Measurements from ENCODE around the gene XIRP1. TPM values are rescaled to one million over a fixed set of nuclear protein-coding genes. Genes with fewer than 3 reads are reported as not detected.

XIRP1 gene
- total and polyA plus RNA-seq, 2 donors (not counting 1 experiment from before 2014, with no cell fraction given) = 0.05 TPM; not detected in 1

- Histone ChIP-seq H3K4me1 (ENCODE audit: control insufficient read depth, extremely low read depth, insufficient read depth, low read length) (no peaks in the 10 kb centered on the region), H3K27me3 (ENCODE audit: control insufficient read depth, insufficient read depth, low read length) (no peaks in the 10 kb centered on the region), H3K9me3 (ENCODE audit: control insufficient read depth, insufficient read depth, low read depth, low read length) (no peaks in the 10 kb centered on the region), H3K27ac (ENCODE audit: insufficient read depth, low read length) (no peak overlapping the region), H3K4me2 (ENCODE audit: extremely low read depth, insufficient read depth, low read length) (no peak overlapping the region), H3K79me2 (ENCODE audit: control insufficient read depth, insufficient read depth, low read length) (no peaks in the 10 kb centered on the region), H3K4me3 (replicated peaks in 1 of 4; ENCODE audit: control extremely low read depth in 1 of 4, insufficient read depth in 1 of 4, low read depth in 3 of 4, low read length in 4 of 4) (no peak overlapping the region), H4K20me1 (ENCODE audit: control insufficient read depth, extremely low read depth, insufficient read depth, low read length) (no peaks in the 10 kb centered on the region), H2AFZ (ENCODE audit: low read length) (no peak overlapping the region), H3K36me3 (ENCODE audit: control insufficient read depth, insufficient read depth, low read length) (no peaks in the 10 kb centered on the region), H3K9ac (ENCODE audit: insufficient read depth, low read length) (no peak overlapping the region)
- DNase-seq (ENCODE audit: low read depth in 2 of 2) = no peak
- TF ChIP-seq EZH2 (IDR thresholded peaks at IDR 0.05; ENCODE audit: low read length, missing control alignments) (no peak), CTCF (conservative IDR thresholded peaks at IDR 0.05 in 1 of 2, IDR thresholded peaks at IDR 0.05 in 1 of 2; ENCODE audit: low read depth in 1 of 2, low read length in 2 of 2) (no peak)
Measured at GRCh38 chr3:39134305-39134704, 58.1 kb downstream of the XIRP1 start.

GRCh38 chr3:39133822-39134221, 58.6 kb downstream of the XIRP1 start:
- H2AFZ ChIP-seq (ENCODE audit: low read length) = no peak overlapping the region
- no peaks in the 10 kb centered on the region for H3K4me1 ChIP-seq (ENCODE audit: control insufficient read depth, extremely low read depth, insufficient read depth, low read length)
- TF ChIP-seq EZH2 (IDR thresholded peaks at IDR 0.05; ENCODE audit: low read length, missing control alignments) = no peak
- no peak for TF ChIP-seq CTCF (conservative IDR thresholded peaks at IDR 0.05 in 1 of 2, IDR thresholded peaks at IDR 0.05 in 1 of 2; ENCODE audit: low read depth in 1 of 2, low read length in 2 of 2)
- H3K36me3 ChIP-seq (ENCODE audit: control insufficient read depth, insufficient read depth, low read length) = no peaks in the 10 kb centered on the region
- H3K27ac ChIP-seq (ENCODE audit: insufficient read depth, low read length) = no peak overlapping the region
- H3K79me2 ChIP-seq (ENCODE audit: control insufficient read depth, insufficient read depth, low read length) = no peaks in the 10 kb centered on the region
- H4K20me1 ChIP-seq (ENCODE audit: control insufficient read depth, extremely low read depth, insufficient read depth, low read length) = no peaks in the 10 kb centered on the region
- DNase-seq (ENCODE audit: low read depth in 2 of 2) = no peak
- no peak overlapping the region for H3K9ac ChIP-seq (ENCODE audit: insufficient read depth, low read length)
- H3K9me3 ChIP-seq (ENCODE audit: control insufficient read depth, insufficient read depth, low read depth, low read length) = no peaks in the 10 kb centered on the region
- H3K4me3 ChIP-seq (replicated peaks in 1 of 4; ENCODE audit: control extremely low read depth in 1 of 4, insufficient read depth in 1 of 4, low read depth in 3 of 4, low read length in 4 of 4) = no peak overlapping the region
- no peaks in the 10 kb centered on the region for H3K27me3 ChIP-seq (ENCODE audit: control insufficient read depth, insufficient read depth, low read length)
- no peak overlapping the region for H3K4me2 ChIP-seq (ENCODE audit: extremely low read depth, insufficient read depth, low read length)

Other genes starting within 250 kb of the XIRP1 start
- gene SCN11A, start 140.7 kb downstream of the XIRP1 start, total RNA-seq = under 0.01 and 0.17 TPM in 2 replicates
- gene SCN11A, start 140.7 kb downstream of the XIRP1 start, polyA plus RNA-seq = 0.01 and 0.05 TPM in 2 replicates
- 41.9 and 44.9 TPM in 2 replicates for gene WDR48, start 140.6 kb downstream of the XIRP1 start, total RNA-seq
- gene WDR48, start 140.6 kb downstream of the XIRP1 start, polyA plus RNA-seq = 24.8 and 35.1 TPM in 2 replicates
- gene GORASP1, start 85.0 kb downstream of the XIRP1 start, total RNA-seq = 27.2 and 37.5 TPM in 2 replicates
- 32.1 and 34.3 TPM in 2 replicates for gene GORASP1, start 85.0 kb downstream of the XIRP1 start, polyA plus RNA-seq
- gene TTC21A, start 84.9 kb downstream of the XIRP1 start, total RNA-seq = 1.5 and 2.1 TPM in 2 replicates
- 1.6 and 1.8 TPM in 2 replicates for gene TTC21A, start 84.9 kb downstream of the XIRP1 start, polyA plus RNA-seq
- 6.3 and 6.7 TPM in 2 replicates for gene CSRNP1, start 39.0 kb downstream of the XIRP1 start, total RNA-seq
- 4.0 and 6.3 TPM in 2 replicates for gene CSRNP1, start 39.0 kb downstream of the XIRP1 start, polyA plus RNA-seq
- gene CX3CR1, start 87.4 kb upstream of the XIRP1 start, total RNA-seq = under 0.01 TPM in 1 of 2 replicates, not detected in the other
- not detected in 2 replicates for gene CX3CR1, start 87.4 kb upstream of the XIRP1 start, polyA plus RNA-seq
- gene CCR8, start 137.1 kb upstream of the XIRP1 start, total RNA-seq = not detected in 2 replicates
- not detected in 2 replicates for gene CCR8, start 137.1 kb upstream of the XIRP1 start, polyA plus RNA-seq
- 17.7 and 22.0 TPM in 2 replicates for gene SLC25A38, start 190.8 kb upstream of the XIRP1 start, total RNA-seq
- gene SLC25A38, start 190.8 kb upstream of the XIRP1 start, polyA plus RNA-seq = 23.3 and 26.9 TPM in 2 replicates
- gene RPSA, start 214.1 kb upstream of the XIRP1 start, total RNA-seq = 1,607 and 2,136 TPM in 2 replicates
- gene RPSA, start 214.1 kb upstream of the XIRP1 start, polyA plus RNA-seq = 2,369 and 2,556 TPM in 2 replicates

All from fibroblast of lung (primary cell).